GM12801 (cell line): ENCODE results near the gene CBLB.

Experiments used
- CTCF ChIP-seq: IDR thresholded peaks from one replicate; pipeline ENCODE4 v1.5.1; 2011; ENCODE audit warnings: control low read depth; ENCODE audit not compliant: insufficient read length; ENCODE audit errors: extremely low read depth

The CBLB gene

DNA sequence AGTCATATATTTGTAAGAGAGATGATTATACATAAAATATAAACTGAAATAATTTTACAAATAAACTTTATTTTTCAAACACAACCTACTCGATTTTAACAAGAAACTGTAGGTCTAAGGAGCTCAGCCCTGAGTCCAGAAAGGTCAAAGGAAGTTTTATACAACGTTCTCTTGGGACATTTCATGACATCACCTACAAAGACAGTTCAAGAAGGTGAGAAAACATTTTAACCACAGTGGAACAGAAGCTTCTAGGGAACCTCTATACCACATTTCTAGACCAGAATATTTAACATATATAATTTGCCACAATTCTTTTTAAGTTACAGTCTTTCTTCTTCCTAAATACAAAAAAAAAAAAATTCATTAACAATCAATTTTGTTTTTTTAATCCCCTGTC is 40.1 kb downstream of the CBLB start:
- TF ChIP-seq CTCF, result no peak

DNA sequence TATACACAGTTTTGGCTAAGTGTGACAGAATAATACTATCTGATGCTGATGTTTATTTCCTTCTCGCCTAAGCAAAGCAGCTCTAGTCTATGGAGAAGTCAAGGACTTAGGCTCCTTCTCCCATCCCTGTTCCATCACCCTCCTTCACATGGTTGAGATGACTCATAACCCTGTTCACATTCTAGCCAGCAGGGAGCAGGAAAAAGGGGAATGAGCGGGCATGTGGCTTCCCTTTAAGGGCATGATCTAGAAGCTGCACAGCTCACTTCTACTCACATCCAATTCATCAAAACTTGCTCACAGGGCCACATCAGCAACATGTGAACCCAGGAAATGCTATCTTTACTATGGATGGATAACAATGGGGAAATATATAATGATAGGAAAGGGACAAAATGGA is 40.9 kb downstream of the CBLB start:
- no peak for TF ChIP-seq CTCF

GRCh38 chr3:105826778-105827634 is 41.8 kb downstream of the CBLB start:
- TF ChIP-seq CTCF, result no peak

GRCh38 chr3:105824129-105824528 is 44.7 kb downstream of the CBLB start:
- no peak for TF ChIP-seq CTCF

DNA sequence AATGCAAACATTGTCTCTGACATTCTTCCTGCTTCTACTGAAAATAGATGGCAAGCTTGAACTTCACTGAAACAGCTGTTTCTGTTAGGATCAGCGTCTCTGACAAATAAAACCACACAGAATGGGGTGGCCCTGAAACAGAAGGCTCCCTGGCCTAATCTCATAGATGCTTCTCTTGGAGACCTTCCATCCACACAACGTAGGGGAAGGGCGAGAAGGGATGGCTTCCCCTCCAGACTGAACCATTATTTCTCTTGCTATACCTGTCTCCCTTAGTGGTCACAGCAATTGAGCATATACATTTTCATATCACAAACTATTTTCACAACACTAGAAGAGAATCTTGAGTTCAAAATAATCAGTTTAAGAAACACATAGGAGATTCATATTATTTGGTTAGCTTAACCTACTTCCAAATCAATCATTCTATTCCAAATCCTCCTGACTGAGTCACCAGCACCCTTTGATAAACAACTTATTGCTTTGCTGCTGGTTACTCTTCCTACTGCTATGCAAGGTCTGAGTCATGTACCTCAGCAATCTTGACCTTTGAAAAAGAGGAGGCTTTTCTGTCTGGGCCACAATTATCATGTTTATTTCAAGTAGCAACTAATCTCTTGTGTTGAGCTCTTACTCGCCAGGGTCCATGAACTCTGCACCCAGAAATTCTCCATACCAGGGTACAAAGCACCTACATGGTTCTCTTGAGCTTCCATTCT is 45.5 kb downstream of the CBLB start:
- no peak for TF ChIP-seq CTCF

DNA sequence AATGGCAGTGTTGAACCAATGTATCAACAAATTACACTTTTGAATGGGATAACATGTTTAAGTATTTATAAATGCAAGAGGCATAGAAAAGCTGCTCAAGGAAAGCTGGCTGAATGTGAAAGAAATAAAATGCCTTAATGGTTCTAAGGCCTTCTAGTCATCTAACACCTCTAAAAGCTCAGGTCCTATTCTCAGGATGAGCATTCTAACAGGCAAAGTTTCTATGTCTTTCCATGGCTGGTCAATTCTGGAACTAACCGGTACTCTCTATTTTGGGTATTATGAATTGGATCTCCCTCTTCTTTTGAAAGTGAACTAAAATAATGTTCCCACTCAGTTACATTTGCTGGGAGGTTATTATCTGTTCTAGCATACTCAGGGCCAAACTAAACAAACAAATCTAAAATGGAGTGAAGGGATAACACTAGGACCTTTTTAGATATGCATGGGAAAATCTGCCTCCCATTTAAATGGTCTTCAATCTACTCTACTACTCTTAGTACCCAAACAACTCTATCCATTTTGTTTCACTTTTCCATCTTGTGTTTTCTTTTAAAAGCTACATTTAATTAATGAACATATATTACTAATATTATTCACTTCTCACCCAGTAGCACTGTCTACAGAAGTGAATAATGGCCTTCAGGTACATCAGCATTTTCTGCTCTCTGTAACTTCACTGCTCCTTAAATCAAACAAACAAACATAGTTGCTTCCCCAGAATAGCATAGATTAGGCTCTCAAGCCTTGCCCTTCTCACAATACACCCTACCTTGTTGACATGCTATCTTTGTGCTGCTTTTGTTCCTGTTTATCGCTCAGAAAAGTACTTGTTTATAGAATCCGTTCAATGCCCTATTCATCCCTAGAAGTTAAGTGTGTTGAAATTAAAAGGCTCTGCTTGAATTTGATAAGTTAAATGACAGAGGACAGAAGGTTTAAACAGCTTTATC is 46.4 kb downstream of the CBLB start:
- TF ChIP-seq CTCF, result no peak

GRCh38 chr3:105821433-105821832 is 47.4 kb downstream of the CBLB start:
- no peak for TF ChIP-seq CTCF
